HG02884 (cell line): Measurements from ENCODE around the gene SLC35E1.

ENCODE experiments used
- ATAC-seq: cut with Tn5 transposase; IDR thresholded peaks from one replicate; pipeline ENCODE4 v1.9.1; 2021; ENCODE audit warnings: mild to moderate bottlenecking, moderate library complexity; ENCODE audit not compliant: unreplicated experiment

SLC35E1 gene

GRCh38 chr19:16599655-16600346 lies 27.6 kb upstream of the SLC35E1 start:
- ATAC-seq, result no peak

DNA sequence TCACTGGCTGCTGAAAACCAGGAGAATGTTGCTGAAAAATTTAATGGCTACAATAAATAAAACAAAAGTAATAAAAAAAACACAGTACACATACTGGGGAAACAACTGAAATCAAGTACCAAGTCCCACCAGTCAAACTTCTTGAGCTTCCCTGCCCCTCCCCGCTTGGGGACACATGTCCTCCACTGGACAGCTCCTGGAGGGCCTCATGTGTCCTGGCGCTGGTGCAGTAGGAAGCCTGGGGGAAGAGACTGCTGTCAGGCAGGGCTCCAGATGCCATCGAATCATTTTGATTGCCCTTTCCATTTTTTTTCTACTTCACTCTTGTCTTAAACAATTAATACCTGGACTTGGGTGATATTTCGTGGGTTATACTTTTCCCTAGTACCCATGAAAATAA lies 26.6 kb upstream of the SLC35E1 start:
- no peak for ATAC-seq

DNA sequence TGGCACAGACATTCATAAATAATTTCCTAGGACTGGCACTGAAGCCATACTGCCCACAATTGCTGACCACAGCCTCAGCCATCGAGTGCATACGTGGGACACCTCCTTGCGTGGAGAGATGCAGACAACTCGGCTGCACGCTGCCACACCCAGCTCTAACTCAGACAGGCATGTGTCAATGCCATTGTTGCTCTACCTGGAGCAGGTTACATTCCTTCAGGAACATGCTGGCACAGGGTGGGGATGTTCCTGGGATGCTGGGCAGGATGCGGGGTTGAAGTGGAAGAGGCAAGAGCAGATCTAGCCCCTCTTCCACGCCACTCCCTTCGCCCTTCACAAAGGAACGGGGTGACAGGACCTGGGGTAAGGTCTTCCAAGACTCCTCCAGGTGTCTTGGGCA lies 24.2 kb upstream of the SLC35E1 start:
- no peak for ATAC-seq

DNA sequence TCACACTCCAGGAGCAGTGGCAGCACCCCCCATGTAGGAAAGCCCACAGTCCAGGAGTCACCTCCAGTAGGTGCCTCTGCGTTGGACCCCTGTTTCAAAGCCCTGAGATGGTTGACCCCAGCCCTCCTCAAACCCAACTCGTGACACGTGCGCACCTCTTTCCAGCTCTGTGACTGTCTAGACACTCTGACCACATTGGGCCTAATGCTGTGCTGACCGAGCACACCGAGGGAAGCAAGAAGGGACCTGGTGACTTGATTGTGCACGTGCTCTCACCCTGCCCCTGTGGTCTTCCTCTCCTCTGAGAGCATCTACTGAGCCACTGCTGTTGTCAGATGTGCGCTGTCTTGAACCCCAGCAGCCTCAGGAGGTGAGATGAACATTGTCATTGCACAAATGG lies 22.9 kb upstream of the SLC35E1 start:
- ATAC-seq, result no peak

DNA sequence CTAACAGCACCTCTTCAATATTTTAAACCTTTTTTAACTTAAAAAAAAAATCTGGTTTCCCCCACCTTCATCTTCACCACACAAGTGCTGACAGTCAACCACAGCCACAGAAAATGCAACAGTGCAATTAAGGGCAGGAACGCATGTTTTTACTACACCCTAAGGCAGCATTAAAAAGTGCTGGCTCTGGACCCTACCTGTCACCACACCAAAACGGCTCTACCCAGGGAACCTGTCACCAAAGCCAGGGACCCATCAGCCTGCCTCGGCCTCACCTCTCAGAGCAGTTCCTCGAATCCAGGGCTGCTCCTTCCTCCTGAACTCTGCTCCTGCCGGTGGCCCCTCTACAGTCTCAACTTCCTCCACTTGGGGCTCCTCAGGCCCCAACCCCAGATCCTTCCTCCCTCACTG lies 22.5 kb upstream of the SLC35E1 start:
- ATAC-seq, result no peak

DNA sequence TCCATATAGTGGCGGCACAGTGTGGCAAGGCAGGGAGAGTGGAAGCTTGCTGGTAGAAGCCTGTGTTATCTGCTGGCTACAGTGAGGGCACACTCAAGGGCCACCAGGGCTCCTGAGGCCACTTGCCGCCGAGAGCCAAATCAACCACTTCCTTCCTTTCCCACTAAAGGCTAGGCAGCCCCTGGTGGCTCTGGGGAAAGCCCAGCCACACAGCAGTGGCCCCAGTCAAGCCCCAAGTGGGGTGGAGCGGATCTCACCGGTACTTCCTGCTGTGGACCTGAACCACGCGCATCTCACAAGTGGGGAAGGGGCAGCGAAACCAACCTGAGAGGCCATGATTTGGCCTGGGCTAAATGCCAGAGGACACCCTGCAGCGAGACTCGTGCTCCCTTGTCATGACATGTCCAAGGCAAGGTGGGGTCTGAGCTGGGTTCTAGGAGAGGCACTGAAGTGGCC lies 21.9 kb upstream of the SLC35E1 start:
- ATAC-seq, result no peak

- ATAC-seq, result no peak
These were observed 21.0 kb upstream of the SLC35E1 start for GRCh38 chr19:16593181-16593580.

GRCh38 chr19:16591803-16592556 lies 19.8 kb upstream of the SLC35E1 start:
- ATAC-seq, result no peak

DNA sequence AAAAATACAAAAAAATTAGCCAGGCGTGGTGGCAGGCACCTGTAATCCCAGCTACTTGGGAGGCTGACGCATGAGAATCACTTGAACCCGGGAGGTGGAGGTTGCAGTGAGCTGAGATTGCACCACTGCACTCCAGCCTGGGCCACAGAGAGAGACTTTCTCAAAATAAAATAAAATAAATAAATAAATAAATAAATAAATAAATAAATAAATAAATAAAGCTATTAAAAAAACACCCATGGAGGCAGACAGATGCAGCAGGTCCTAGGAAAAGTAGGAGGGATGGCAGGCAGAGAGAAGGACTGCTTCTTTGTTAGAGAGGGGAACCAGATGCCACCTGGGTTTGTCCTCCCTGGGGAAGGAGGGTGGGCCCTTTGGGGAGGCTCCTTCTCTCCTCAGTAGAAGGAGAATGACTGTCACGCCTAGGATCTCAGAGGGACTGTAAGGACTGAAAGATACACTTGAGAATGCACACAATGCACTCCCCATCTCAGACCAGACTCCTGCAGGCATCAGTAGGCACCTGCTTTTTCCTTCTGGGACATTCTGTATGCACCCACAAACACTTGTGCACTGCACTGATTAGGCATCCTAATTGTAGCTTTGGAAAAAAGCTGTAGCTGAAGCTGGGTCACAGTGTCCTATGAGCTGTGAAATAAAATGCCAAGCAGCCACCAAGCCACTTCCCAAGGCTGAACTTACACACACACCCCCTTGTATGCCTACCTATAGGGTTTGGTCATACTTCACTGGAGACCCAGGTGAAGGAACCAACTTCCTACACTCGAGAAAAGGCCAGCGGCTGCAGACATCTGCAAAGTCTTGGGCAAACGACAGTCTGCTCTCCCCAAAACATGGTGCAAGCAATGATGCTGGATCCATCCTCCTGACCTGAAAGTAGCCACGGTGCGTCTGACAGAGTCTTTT lies 18.9 kb upstream of the SLC35E1 start:
- ATAC-seq, result no peak

DNA sequence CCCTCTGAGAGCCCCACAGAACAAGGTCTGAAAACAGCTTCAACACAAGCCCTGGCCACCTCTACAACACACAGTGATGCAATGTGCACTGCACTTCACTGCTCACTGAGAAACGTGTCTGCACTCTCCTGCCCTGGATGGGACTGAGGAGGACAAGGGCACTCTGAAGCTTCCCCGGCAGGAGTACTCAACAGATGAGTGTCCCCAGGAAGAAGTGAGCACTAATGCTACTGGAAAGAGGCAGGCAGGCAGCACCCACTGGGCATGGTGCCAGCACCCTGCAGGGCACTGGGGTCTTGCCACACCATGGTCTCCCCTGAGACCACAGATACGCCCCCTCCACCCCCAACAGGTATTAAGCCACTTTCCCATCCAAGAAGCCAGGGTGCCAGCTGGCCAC lies 17.7 kb upstream of the SLC35E1 start:
- no peak for ATAC-seq

DNA sequence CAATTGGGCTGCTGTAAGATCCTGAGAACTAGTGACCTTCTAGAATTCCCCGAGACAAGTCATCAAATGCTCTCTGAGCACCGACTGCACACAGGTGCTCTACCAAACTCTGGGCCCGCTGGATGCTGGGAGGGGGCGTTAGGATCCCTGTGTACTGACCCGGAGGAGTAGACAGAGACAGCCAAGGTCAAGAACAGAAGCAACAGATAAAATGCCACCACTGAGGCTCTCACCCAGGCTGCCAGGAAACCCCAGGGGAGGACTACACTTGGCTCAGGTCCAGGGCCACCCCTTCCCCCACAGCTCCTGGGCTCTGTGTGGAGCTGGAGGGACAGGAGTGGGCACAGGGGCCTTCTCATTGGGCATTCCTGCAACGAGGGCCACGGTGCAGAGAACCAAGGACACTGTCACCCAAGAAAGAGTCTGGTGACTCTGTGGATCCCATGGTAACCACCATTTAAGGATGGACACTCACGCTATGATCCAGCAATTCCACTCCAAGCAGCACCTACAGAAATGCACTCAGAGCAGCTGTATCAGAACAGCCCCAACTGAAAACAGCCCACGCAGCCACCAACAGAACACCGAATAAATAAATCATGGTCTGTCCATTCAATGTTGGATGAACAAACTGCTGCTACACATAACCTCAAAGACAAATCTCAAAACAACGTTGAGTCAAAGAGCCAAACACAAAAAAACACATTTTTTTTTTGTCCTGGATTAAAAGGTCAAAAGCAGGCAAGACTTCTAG lies 16.8 kb upstream of the SLC35E1 start:
- ATAC-seq, result no peak

- no peak for ATAC-seq
These were observed 15.9 kb upstream of the SLC35E1 start for GRCh38 chr19:16587833-16588823.

DNA sequence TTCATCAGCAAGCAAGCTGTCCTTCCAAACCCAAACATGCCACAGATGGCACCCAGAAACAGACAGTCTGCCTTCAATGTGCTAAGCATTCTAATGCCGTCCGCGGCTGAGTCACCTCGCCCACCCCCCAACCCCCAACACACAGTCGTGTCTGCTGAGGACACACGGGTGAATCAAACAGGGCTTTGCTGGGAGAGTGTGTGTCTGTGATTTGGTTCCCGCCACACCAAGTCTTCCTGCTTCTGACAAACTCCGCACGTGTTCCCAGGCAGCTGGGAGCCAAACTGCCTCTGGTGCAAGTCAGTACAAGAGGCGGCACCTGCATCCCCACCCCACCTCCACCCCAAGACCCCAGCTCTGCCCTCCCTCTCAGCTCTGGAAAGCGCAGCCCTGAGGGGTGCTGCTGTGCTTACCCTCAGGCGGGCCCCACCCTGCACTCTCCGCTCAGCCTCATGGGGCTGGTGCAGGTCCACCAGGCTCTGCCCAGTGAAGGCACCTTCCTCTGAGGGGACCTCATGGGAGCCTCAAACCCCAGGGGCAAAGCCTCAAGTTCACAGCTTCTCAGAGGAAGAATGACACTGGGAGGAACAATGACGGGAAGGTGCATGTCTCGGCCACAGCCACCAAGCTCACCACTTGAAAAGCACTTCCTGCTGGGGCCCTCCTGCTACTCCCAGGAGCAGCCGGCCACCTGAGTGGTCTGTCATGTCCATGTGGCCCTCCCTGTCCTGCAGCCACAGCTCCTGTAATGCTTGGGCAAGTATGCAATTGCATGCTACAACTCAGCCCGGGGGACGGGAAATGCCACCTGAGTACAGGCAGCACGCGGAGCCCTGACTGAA lies 15.0 kb upstream of the SLC35E1 start:
- ATAC-seq, result no peak

DNA sequence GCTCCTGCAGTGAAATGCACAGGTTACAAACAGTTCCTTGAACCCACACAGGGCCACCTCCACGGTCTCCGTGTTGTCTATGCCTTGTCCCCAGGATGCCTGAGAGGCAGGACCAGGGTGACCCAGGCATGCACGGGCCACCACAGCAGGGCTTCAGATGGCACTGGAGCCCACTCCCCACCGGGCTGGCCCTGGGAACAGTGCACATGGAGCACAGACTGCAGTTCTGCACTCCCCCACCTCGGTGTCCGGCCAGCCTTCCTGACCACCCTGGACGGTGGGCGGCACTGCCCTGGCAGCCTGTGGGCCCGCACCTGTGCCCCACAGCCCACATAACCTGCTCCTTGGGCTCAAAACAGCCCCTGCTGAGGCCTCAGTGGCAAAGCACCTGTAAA lies 14.3 kb upstream of the SLC35E1 start:
- no peak for ATAC-seq

GRCh38 chr19:16585808-16586476 lies 13.7 kb upstream of the SLC35E1 start:
- no peak for ATAC-seq

DNA sequence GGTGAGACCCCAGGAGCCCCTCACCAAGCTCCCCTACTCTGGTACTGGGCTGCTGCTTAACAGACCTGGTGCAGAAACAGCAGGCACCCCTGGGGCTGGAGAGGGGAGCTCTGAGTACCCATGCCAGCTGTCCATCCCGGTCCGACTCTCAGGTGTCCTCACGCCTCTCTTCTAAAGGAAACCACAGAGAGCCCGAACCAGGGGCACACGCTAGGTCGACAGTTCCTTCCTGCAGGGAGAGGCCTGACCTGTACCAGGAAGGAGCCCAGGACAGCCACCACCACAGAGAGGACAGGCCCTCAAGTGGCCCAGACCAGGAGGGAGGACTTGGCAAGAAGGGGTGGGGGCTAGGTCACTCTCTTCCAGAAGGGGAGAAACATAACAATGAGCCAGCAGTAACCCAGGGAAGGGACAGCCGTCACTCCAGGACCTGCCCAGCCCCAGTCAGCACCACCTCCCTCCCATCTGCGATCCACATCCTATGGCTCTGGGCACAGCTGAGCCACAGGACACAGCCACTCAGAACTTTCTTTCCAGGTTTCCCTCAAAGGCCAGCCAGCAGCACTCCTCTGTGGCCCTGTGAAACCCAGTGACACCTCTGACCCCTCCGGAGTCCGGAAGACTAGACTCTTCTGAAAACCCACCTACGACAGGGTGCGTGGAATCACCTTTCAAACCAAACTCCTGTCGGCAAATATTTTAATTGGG lies 13.0 kb upstream of the SLC35E1 start:
- ATAC-seq, result no peak
